HFF-Myc (cell line): ENCODE data around the gene FTCD.

Experiments used
- DNase-seq: peaks from one replicate; pipeline ENCODE4 v3.0.0-alpha.2; 2011; ENCODE audit warnings: low read depth; ENCODE audit errors: extremely low read depth
- H3K4me3 ChIP-seq: replicated peaks from 2 replicates; pipeline ENCODE4 v1.5.1; 2011; ENCODE audit warnings: low read depth, mild to moderate bottlenecking, control low read depth, low read length
- CTCF ChIP-seq: IDR thresholded peaks from 2 replicates; pipeline ENCODE4 v1.5.1; 2012; ENCODE audit warnings: mild to moderate bottlenecking, low read depth, low read length, control low read depth; ENCODE audit errors: missing control alignments

The FTCD gene

DNA sequence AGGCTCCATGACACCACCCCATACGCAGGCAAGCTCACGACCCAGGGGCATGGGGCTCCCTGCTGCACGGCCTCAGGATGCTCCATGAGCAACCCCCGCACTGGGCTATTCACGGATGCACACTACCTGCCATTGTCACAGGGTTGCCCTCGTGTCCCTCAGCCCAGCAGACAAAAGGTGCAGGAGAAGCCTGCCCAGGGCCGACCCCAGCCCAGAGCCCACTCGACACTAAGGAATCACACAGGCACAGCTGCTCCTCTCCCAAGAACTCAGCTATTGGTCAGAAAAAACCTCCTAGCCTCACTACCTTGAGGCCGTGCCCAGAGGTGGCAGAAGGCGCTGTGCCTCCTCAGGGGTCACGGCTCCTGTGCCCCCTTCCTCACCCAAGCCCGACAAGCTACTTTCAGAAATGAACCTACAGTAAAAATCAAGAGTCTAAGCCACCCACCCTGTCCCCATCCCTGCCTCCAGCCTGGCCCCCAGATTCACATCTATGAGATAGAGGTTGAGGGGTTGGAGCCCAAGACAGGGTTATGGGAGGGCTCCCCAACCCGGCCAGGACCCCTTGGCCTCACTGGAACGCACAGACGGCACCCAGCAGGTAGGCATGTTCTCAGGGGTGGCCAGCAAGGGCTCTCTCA lies 35.2 kb upstream of the FTCD start:
- DNase-seq: no peak
- H3K4me3 ChIP-seq: no peak overlapping the region
- TF ChIP-seq CTCF: no peak

DNA sequence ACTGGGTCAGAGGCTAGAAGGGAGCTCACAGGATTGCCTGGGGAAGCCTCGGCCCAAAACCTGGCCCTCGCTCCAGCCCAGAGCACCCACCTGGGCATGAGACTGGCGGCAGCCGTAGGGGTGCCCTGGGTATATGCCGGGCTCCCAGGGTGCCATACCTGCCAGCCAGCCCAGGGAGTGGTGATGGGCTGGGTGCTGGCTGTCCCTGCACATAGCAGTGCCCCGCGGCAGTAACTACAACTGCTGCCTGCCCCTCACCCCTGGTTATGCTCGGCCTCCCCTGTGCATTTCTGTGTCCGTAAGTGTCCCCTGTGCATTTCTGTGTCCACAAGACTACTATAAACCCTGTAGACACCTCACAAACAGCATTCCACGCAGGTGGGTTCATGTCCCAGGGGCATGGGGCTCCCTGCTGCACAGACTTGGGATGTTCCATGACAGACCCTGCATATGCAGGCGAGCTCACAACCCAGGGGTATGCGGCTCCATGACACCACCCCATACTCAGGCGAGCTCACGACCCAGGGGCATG lies 34.6 kb upstream of the FTCD start:
- no peak for TF ChIP-seq CTCF
- no peak overlapping the region for H3K4me3 ChIP-seq
- no peak for DNase-seq

DNA sequence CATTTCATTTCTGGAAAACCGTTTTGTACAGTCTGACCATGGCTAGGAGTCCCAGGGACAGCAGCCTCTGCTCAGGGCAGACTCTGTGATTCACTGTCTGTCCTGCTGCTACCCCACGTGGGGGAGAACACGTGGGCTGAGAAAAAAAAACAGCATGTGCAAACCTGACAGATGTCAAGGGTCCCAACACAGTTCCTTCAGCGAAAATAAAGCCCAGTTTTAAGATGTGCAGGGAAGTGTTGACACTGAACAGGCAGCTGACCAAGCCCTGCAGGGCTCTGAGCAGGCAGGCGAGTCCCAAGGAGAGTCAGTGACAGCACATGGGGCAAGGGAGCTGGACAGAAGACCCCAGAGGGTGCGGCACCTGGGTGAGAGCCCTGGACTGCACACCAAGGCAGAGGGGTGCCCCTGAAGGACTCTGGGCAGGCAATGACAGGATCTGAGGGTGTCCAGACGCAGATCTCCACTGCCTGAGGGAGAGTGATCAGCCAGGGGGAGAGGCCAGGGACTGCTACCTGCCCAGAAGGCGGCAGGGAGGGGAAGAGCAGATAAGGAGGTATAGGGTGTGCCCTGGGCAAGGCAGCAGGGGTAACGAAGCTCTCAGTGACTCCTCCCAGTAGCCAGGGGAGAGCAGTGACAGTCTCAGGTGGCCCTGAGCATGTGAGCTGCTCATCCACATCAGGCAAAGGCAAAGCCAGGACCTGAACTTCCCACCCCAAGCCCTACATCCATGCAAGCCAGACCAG lies 34.0 kb upstream of the FTCD start:
- no peak overlapping the region for H3K4me3 ChIP-seq
- no peak for TF ChIP-seq CTCF
- no peak for DNase-seq

GRCh38 chr21:46188226-46189212 lies 33.1 kb upstream of the FTCD start:
- DNase-seq: no peak
- no peak for TF ChIP-seq CTCF
- no peak overlapping the region for H3K4me3 ChIP-seq

- no peak for DNase-seq
- no peak for TF ChIP-seq CTCF
- no peak overlapping the region for H3K4me3 ChIP-seq
Measured at GRCh38 chr21:46187814-46188213, 32.4 kb upstream of the FTCD start.

GRCh38 chr21:46187261-46187660 lies 31.9 kb upstream of the FTCD start:
- TF ChIP-seq CTCF: no peak
- DNase-seq: no peak
- H3K4me3 ChIP-seq: no peak overlapping the region
